ENCODE results near the gene CDT1. TPM values are rescaled to one million over a fixed set of nuclear protein-coding genes. Genes with fewer than 3 reads are reported as not detected.

CDT1 gene
- total and polyA plus RNA-seq, 9 donors = 0.18 to 3.2 (median 0.95) TPM; not detected in 1

DNA sequence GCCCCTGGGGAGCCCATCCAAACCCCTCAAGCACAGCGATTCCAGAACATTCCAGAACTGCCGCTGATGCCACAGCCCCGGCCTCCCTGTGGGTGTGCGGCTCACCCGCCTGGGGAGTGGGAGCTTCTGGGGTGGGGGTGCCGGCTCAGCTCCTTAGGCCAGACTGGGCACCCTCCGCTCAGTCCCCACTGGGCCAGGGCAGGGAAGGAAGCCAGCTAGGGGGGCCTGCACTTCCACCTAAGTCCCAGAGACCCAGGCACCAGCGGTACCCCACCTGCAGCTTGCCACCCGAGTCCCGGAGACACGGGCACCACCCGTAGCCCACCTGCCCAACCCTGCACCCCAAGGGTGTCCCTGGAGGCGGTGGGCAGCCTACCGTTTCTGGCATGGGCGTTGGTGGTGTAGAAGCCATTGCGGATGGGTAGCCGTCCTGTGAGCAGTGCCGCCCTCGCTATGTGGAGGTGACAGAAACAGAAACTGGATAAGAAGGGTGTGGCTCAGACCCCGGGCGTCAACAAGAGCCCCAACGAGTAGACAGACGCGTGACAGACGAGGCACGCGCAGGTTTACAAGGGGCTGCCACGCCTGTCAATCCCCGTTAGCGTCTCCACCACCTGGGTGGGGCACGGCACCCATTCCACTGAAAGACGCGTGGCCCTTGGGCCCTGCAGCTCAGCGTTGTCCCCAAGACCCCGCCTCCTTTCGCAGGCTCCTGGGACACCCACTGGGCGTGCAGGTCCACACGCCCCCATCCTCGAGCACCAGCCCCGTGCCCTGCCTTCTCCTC is 38.1 kb downstream of the CDT1 start:
- 91 to 94% (median 92%) methylated on average over 35 to 40 of the region's 40 CpGs for WGBS, 3 donors
- H3K36me3 ChIP-seq = no peaks in the 10 kb centered on the region
- intact Hi-C loops (cut with DNase I) = no loop called here

DNA sequence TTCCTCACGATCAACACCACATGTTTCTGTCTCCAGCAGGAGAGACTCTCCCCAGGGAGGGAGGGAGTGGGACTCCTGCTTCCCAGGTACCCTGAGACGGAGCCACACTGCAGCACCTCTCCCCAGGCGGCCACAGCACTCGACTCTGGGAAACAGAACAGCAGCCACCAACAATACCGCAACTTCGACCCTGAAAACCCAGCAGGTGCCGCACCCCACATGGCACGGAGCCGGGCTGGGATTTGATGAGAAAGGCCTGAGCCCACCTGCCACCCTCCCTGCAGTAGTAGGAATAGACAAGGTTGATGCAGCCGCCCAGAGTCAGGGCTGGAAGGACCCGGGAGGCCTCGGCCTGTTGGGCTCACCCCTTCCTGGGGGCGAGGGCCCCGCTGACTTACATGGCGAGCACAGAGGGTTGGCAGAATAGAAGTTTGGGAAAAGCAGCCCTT is 38.7 kb downstream of the CDT1 start:
- H3K9me3 ChIP-seq = no peaks in the 10 kb centered on the region
- no peak for DNase-seq
- WGBS, 3 donors = 88 to 93% (median 91%) methylated on average over 15 of the region's 15 CpGs
- no peaks in the 10 kb centered on the region for H3K27me3 ChIP-seq
- H3K4me1 ChIP-seq (ENCODE audit: insufficient read depth) = no peaks in the 10 kb centered on the region
- H3K4me3 ChIP-seq = no peak overlapping the region
- no peak for TF ChIP-seq POLR2A (IDR thresholded peaks at IDR 0.05)
- no peak for TF ChIP-seq EP300 (IDR thresholded peaks at IDR 0.05)
- no peak for TF ChIP-seq CTCF (IDR thresholded peaks at IDR 0.05)
- H3K36me3 ChIP-seq = no peaks in the 10 kb centered on the region
- intact Hi-C loops (cut with DNase I) = no loop called here
- no peak overlapping the region for H3K27ac ChIP-seq

More for the DNA sequence above, 38.1 kb downstream of the CDT1 start:
- Histone ChIP-seq H3K27me3 (no peaks in the 10 kb centered on the region), H3K4me3 (no peak overlapping the region), H3K9me3 (no peaks in the 10 kb centered on the region), H3K4me1 (ENCODE audit: insufficient read depth) (no peaks in the 10 kb centered on the region), H3K27ac (no peak overlapping the region)
- no peak for TF ChIP-seq CTCF (IDR thresholded peaks at IDR 0.05)
- no peak for TF ChIP-seq EP300 (IDR thresholded peaks at IDR 0.05)
- no peak for TF ChIP-seq POLR2A (IDR thresholded peaks at IDR 0.05)
- DNase-seq = no peak

- no peaks in the 10 kb centered on the region for H3K27me3 ChIP-seq
- no peaks in the 10 kb centered on the region for H3K4me1 ChIP-seq (ENCODE audit: insufficient read depth)
- WGBS, 3 donors = 91 to 94% (median 92%) methylated on average over 23 to 25 of the region's 25 CpGs
- H3K27ac ChIP-seq = no peak overlapping the region
- TF ChIP-seq POLR2A (IDR thresholded peaks at IDR 0.05) = no peak
- no peak for TF ChIP-seq CTCF (IDR thresholded peaks at IDR 0.05)
- no peak for TF ChIP-seq EP300 (IDR thresholded peaks at IDR 0.05)
- DNase-seq = no peak
- no peaks in the 10 kb centered on the region for H3K36me3 ChIP-seq
- intact Hi-C loops (cut with DNase I) = no loop called here
- no peaks in the 10 kb centered on the region for H3K9me3 ChIP-seq
- H3K4me3 ChIP-seq = no peak overlapping the region
Measured at GRCh38 chr16:88842806-88843205, 39.2 kb downstream of the CDT1 start.

DNA sequence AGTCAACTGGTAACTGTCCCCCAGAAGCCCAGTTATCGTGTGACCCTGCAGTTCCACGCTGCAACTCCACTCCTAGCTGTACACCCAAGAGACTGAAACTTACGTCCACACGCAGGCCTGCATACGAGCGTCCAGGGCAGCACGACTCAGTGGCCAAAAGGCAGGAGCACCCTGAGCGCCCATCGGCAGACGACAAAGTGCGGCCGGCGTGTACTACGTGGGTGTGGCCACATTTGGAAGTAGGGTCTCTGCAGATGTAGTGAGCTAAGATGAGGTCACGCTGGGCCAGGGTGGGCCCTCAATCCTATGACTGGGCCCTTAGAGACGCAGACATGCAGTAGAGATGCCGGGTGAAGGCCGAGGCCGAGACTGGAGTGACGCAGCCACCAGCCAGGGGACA is 39.7 kb downstream of the CDT1 start:
- H3K27ac ChIP-seq = no peak overlapping the region
- DNase-seq = no peak
- TF ChIP-seq EP300 (IDR thresholded peaks at IDR 0.05) (no peak), CTCF (IDR thresholded peaks at IDR 0.05) (no peak), POLR2A (IDR thresholded peaks at IDR 0.05) (no peak)
- H3K4me3 ChIP-seq = no peak overlapping the region
- intact Hi-C loops (cut with DNase I) = no loop called here
- no peaks in the 10 kb centered on the region for H3K27me3 ChIP-seq
- H3K9me3 ChIP-seq = no peaks in the 10 kb centered on the region
- H3K4me1 ChIP-seq (ENCODE audit: insufficient read depth) = no peaks in the 10 kb centered on the region
- WGBS, 3 donors = 93 to 95% (median 95%) methylated on average over 20 of the region's 20 CpGs
- no peaks in the 10 kb centered on the region for H3K36me3 ChIP-seq

All from ovary (tissue), 9 donors.